K562 (cell line): ENCODE measurements around the gene SLFNL1. TPM values are rescaled to one million over a fixed set of nuclear protein-coding genes. Genes with fewer than 3 reads are reported as not detected.

ENCODE experiments used
- ADNP ChIP-seq: fragments of 200-800 bp; sonication (Bioruptor generic); IDR thresholded peaks from 2 replicates; pipeline ENCODE4 v1.6.1; 2016; ENCODE audit warnings: missing genetic modification characterization, missing compliant biosample characterization
- BDP1 ChIP-seq: IDR thresholded peaks from 3 replicates; pipeline ENCODE4 v1.6.1; 2011; ENCODE audit not compliant: insufficient read length, insufficient read depth
- CCAR2 ChIP-seq: fragments of 200-400 bp; formaldehyde crosslinking; IDR thresholded peaks from 2 replicates; pipeline ENCODE4 v1.6.1; 2017; ENCODE audit warnings: mild to moderate bottlenecking, low read depth, low read length
- CHD4 ChIP-seq: fragments of 200-600 bp; sonication (generic); IDR thresholded peaks from 3 replicates; pipeline ENCODE4 v1.6.1; 2012; ENCODE audit warnings: low read depth, mild to moderate bottlenecking, mixed read lengths, low read length, inconsistent platforms; ENCODE audit not compliant: insufficient read depth, insufficient replicate concordance, poor library complexity, severe bottlenecking
- CREM ChIP-seq: IDR thresholded peaks from 2 replicates; pipeline ENCODE4 v1.6.1; 2014; ENCODE audit warnings: antibody characterized with exemption, low read depth
- MTF1 ChIP-seq: fragments of 250-450 bp; sonication (Bioruptor Pico); IDR thresholded peaks from 2 replicates; pipeline ENCODE4 v1.9.0; 2021; ENCODE audit warnings: moderate library complexity, mild to moderate bottlenecking, inconsistent platforms, borderline replicate concordance
- MXI1 ChIP-seq: IDR thresholded peaks from 2 replicates; pipeline ENCODE4 v1.6.1; 2011; ENCODE audit warnings: low read depth, mild to moderate bottlenecking, improper control_type of control experiment, low read length
- NBN ChIP-seq: fragments of 450-650 bp; IDR thresholded peaks from 2 replicates; pipeline ENCODE4 v1.6.1; 2016; ENCODE audit warnings: low read depth, mild to moderate bottlenecking
- NCOA1 ChIP-seq: fragments of 450-650 bp; IDR thresholded peaks from 2 replicates; pipeline ENCODE4 v1.6.1; 2016; ENCODE audit warnings: low read depth
- NCOR1 ChIP-seq: fragments of 450-650 bp; IDR thresholded peaks from 2 replicates; pipeline ENCODE4 v1.6.1; 2016; ENCODE audit warnings: mild to moderate bottlenecking, moderate library complexity
- NR3C1 ChIP-seq: sonication (generic); formaldehyde crosslinking; IDR thresholded peaks from 2 replicates; pipeline ENCODE4 v1.8.1; 2022; ENCODE audit warnings: missing genetic modification reagents
- RAD51 ChIP-seq: fragments of 450-650 bp; IDR thresholded peaks from 2 replicates; pipeline ENCODE4 v1.7.1; 2016; ENCODE audit warnings: low read depth, mild to moderate bottlenecking, borderline replicate concordance
- ZBTB7A ChIP-seq: IDR thresholded peaks from 2 replicates; pipeline ENCODE4 v1.6.1; 2011; ENCODE audit warnings: low read depth, mild to moderate bottlenecking, low read length, moderate library complexity, borderline replicate concordance; ENCODE audit not compliant: control insufficient read depth
- ZBTB8A ChIP-seq: fragments of 450-650 bp; IDR thresholded peaks from 2 replicates; pipeline ENCODE4 v1.6.1; 2018; ENCODE audit warnings: mild to moderate bottlenecking, moderate library complexity; ENCODE audit not compliant: partially characterized antibody
- ZNF316 ChIP-seq: fragments of 450-650 bp; IDR thresholded peaks from 2 replicates; pipeline ENCODE4 v1.6.1; 2016
- polyA plus RNA-seq, 8 experiments: library from polyadenylated mRNA; depleted of rRNA in 4 of 8; stranded (reverse) in 5 of 8; unstranded in 3 of 8; fragments of >200 nt; fragmentation: Nextera tagmentation in 2 of 8; fragmentation: Illumina TruSeq in 1 of 8; extraction: Ambion mirVana in 2 of 8; extraction: Trizol in 1 of 8; gene quantifications; 2 replicates each; pipeline versions ENCODE4 v1.2.1 to v1.2.3, GENCODE V29; 2011 to 2014; ENCODE audit warnings: inconsistent platforms in 1 of 8, missing spikeins in 1 of 8
- total RNA-seq, 7 experiments: library from RNA; depleted of rRNA in 6 of 7; stranded (reverse); fragments of >200 nt in 6 of 7; fragmentation: Illumina TruSeq in 2 of 7; extraction: Trizol in 2 of 7; gene quantifications; 2 replicates each; pipeline versions ENCODE4 v1.2.1 to v1.2.3, GENCODE V29; 2011 to 2021; ENCODE audit warnings: low replicate concordance in 1 of 7
- TF ChIP-seq, protein P1 (sequence below), 2 experiments: fragments of 450-650 bp; IDR thresholded peaks; 2 replicates each; pipeline ENCODE4 v1.6.1; 2016; ENCODE audit warnings: mild to moderate bottlenecking in 2 of 2, borderline replicate concordance in 1 of 2, low read depth in 1 of 2, moderate library complexity in 1 of 2
- TF ChIP-seq, protein P2 (sequence below): fragments of 250-450 bp; sonication (Bioruptor Pico); IDR thresholded peaks from 2 replicates; pipeline ENCODE4 v1.8.0; 2022; ENCODE audit warnings: moderate library complexity, mild to moderate bottlenecking, inconsistent platforms
- TF ChIP-seq, protein P3 (sequence below): fragments of 250-450 bp; sonication (Bioruptor Pico); IDR thresholded peaks from 2 replicates; pipeline ENCODE4 v1.4.0; 2020; ENCODE audit warnings: mild to moderate bottlenecking

The SLFNL1 gene
- total and polyA plus RNA-seq, 9 of the 15 experiments (the other 6 are each of a cell fraction or from before 2014, with no cell fraction given), result 0.05 to 0.14 (median 0.06) TPM; not detected in 5

DNA sequence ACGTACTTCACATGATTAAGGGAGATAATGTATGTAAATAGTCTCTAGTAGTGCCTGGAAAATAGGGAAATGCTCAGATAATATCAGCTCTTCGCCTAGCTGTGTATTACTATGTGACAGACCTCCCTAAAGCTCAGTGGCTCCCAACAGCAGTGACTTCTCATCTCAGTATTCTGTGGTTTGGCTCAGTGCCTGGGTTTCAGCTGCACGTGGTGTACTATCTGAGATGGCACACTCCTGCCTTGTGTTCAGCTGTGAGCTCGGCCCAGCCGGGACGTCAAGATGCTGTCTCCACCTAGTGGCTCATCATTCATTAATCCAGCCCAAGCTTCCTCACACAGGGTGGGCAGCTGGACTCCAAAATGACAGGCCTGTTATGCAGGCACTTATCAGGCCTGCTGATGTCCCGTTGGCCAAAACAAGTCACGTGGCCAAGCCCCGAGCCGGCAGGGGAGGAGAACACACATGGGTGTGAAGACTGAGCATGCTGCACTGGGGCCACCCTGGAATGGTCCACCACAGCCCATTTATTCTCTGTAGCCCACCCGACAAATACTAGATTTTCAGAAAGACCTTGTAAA is 17.8 kb downstream of the SLFNL1 start (continued):
- TF ChIP-seq, protein P1, sequence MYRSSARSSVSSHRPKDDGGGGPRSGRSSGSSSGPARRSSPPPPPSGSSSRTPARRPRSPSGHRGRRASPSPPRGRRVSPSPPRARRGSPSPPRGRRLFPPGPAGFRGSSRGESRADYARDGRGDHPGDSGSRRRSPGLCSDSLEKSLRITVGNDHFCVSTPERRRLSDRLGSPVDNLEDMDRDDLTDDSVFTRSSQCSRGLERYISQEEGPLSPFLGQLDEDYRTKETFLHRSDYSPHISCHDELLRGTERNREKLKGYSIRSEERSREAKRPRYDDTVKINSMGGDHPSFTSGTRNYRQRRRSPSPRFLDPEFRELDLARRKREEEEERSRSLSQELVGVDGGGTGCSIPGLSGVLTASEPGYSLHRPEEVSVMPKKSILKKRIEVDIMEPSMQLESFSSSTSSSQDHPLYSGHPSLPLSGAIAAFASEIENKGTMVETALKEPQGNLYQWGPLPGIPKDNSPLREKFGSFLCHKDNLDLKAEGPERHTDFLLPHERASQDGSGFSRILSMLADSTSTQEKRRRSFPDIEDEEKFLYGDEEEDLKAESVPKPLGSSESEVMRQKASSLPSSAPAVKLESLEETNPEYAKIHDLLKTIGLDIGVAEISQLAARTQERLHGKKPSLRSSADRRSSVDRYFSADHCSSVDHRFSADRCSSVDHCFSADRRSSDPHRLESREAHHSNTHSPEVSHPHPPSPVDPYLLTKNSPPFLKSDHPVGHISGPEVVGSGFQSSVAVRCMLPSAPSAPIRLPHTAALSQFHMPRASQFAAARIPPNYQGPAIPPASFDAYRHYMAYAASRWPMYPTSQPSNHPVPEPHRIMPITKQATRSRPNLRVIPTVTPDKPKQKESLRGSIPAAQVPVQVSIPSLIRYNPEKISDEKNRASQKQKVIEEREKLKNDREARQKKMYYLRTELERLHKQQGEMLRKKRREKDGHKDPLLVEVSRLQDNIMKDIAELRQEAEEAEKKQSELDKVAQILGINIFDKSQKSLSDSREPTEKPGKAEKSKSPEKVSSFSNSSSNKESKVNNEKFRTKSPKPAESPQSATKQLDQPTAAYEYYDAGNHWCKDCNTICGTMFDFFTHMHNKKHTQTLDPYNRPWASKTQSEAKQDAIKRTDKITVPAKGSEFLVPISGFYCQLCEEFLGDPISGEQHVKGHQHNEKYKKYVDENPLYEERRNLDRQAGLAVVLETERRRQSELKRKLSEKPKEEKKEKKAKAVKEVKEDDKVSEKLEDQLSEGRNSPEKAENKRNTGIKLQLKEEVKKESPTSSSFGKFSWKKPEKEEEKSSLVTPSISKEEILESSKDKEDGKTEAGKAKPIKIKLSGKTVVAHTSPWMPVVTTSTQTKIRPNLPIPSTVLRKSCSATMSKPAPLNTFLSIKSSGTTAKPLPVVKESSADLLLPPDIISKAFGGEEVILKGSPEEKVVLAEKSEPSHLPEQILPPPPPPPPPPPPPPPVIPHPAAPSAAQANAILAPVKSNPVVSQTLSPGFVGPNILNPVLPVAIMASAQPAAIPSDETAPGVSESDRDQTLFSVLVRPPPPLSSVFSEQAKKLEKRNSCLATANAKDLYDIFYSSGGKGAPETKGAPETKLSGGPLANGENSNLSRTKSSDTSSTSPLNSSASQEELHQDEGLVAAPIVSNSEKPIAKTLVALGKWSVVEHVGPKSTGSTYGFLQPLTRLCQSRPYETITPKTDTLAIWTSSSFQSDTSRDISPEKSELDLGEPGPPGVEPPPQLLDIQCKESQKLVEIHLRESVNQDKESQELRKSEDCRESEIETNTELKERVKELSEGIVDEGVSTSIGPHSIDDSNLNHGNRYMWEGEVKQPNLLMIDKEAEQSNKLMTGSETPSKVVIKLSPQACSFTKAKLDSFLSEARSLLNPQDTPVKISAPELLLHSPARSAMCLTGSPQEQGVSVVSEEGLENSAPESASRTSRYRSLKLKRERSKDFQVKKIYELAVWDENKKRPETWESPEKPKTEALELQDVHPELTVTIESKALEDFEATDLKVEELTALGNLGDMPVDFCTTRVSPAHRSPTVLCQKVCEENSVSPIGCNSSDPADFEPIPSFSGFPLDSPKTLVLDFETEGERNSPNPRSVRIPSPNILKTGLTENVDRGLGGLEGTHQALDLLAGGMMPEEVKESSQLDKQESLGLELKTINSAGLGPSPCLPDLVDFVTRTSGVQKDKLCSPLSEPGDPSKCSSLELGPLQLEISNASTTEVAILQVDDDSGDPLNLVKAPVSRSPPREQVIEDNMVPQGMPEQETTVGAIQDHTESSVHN (IDR thresholded peaks at IDR 0.05; ENCODE audit: borderline replicate concordance in 1 of 2, low read depth in 1 of 2), result peak in 1 of 2 experiments; percentile 100; a peak in 2 of 4 replicates
- TF ChIP-seq NCOR1 (peak; percentile 93), ZNF316 (no peak), CREM (peak; percentile 88), NCOA1 (peak; percentile 76), ADNP (tag) (peak; percentile 82; the same call in 1 of the 2 replicates), MTF1 (CRISPR knock-in tag) (no peak), RAD51 (peak; percentile 94), MXI1 (peak; percentile 97), ZBTB7A (peak; percentile 45; the same call in 1 of the 2 replicates), NBN (peak; percentile 99), NR3C1 (no peak), CCAR2 (no peak), CHD4 (no peak), BDP1 (no peak), ZBTB8A (no peak)
- TF ChIP-seq, protein P2, sequence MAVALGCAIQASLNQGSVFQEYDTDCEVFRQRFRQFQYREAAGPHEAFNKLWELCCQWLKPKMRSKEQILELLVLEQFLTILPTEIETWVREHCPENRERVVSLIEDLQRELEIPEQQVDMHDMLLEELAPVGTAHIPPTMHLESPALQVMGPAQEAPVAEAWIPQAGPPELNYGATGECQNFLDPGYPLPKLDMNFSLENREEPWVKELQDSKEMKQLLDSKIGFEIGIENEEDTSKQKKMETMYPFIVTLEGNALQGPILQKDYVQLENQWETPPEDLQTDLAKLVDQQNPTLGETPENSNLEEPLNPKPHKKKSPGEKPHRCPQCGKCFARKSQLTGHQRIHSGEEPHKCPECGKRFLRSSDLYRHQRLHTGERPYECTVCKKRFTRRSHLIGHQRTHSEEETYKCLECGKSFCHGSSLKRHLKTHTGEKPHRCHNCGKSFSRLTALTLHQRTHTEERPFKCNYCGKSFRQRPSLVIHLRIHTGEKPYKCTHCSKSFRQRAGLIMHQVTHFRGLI (CRISPR knock-in tag), result no peak
- TF ChIP-seq, protein P3, sequence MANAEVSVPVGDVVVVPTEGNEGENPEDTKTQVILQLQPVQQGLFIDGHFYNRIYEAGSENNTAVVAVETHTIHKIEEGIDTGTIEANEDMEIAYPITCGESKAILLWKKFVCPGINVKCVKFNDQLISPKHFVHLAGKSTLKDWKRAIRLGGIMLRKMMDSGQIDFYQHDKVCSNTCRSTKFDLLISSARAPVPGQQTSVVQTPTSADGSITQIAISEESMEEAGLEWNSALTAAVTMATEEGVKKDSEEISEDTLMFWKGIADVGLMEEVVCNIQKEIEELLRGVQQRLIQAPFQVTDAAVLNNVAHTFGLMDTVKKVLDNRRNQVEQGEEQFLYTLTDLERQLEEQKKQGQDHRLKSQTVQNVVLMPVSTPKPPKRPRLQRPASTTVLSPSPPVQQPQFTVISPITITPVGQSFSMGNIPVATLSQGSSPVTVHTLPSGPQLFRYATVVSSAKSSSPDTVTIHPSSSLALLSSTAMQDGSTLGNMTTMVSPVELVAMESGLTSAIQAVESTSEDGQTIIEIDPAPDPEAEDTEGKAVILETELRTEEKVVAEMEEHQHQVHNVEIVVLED (CRISPR knock-in tag), result no peak
